A549 (cell line): ENCODE data around the gene INTS7. TPM values are rescaled to one million over a fixed set of nuclear protein-coding genes. Genes with fewer than 3 reads are reported as not detected.
A peak's percentile ranks its signal among the peaks of the same experiment; 100 is the strongest.

Experiments
- ATAC-seq, 2 experiments: fragments of 200-7000 bp in 1 of 2; fragments of >200 bp in 1 of 2; cut with Nextera tagmentation in 1 of 2; cut with Tn5 transposase in 1 of 2; 3 replicates each; pipeline versions ENCODE4 v1.8.0 to v1.9.1; 2018 to 2020; ENCODE audit warnings: mild to moderate bottlenecking in 1 of 2, moderate library complexity in 1 of 2
- CTCF ChIA-PET: fragments of 300-600 bp; sonication (Branson Sonifier 250); formaldehyde crosslinking; extraction: SDS; loops from one replicate; lab custom pipeline; 2021; ENCODE audit warnings: antibody characterized with exemption, inconsistent platforms; lab: Yijun Ruan, JAX
- POLR2A ChIA-PET: fragments of 350-600 bp; formaldehyde crosslinking; extraction: SDS; loops from one replicate; lab custom pipeline; 2021; ENCODE audit warnings: antibody characterized with exemption, inconsistent platforms; lab: Yijun Ruan, JAX
- DNase-seq, 2 experiments: peaks; one replicate each; pipeline versions ENCODE4 v3.0.0 to v3.0.0-alpha.2; 2011 to 2016; ENCODE audit warnings: low read depth in 1 of 2, low spot score in 1 of 2
- FAIRE-seq: peaks from 2 replicates; lab custom pipeline; 2011; peaks lifted over from hg19 to GRCh38; lab: Jason Lieb, UNC
- H3K27ac ChIP-seq, 2 experiments: fragments of >200 bp; sonication (Bioruptor Twin); formaldehyde crosslinking; 3 replicates each; pipeline ENCODE4 v1.5.1; 2016 to 2017
- H3K4me1 ChIP-seq: fragments of >200 bp; sonication (Bioruptor Twin); formaldehyde crosslinking; 3 replicates; pipeline ENCODE4 v1.6.1; 2016
- H3K4me2 ChIP-seq: fragments of >200 bp; sonication (Bioruptor Twin); formaldehyde crosslinking; 3 replicates; pipeline ENCODE4 v1.6.1; 2016
- H3K4me3 ChIP-seq: fragments of >200 bp; sonication (Bioruptor Twin); formaldehyde crosslinking; 3 replicates; pipeline ENCODE4 v1.5.1; 2016
- H3K9me3 ChIP-seq: fragments of >200 bp; sonication (Bioruptor Twin); formaldehyde crosslinking; 3 replicates; pipeline ENCODE4 v1.6.1; 2016
- BHLHE40 ChIP-seq: IDR thresholded peaks from 2 replicates; pipeline ENCODE4 v1.6.1; 2012; ENCODE audit warnings: low read depth, low read length, inconsistent platforms
- CHD2 ChIP-seq: fragments of 150-350 bp; IDR thresholded peaks from 2 replicates; pipeline ENCODE4 v1.6.1; 2014; ENCODE audit warnings: low read length; ENCODE audit not compliant: partially characterized antibody
- CHD4 ChIP-seq: fragments of 200-600 bp; sonication (generic); IDR thresholded peaks from 2 replicates; pipeline ENCODE4 v1.6.1; 2016; ENCODE audit warnings: antibody characterized with exemption, mild to moderate bottlenecking, borderline replicate concordance
- EHMT2 ChIP-seq: fragments of 200-600 bp; sonication (generic); IDR thresholded peaks from 2 replicates; pipeline ENCODE4 v1.6.1; 2016; ENCODE audit warnings: antibody characterized with exemption, low read depth, mild to moderate bottlenecking, moderate library complexity
- ESRRA ChIP-seq: fragments of 150-350 bp; IDR thresholded peaks from 2 replicates; pipeline ENCODE4 v1.6.1; 2014; ENCODE audit warnings: mild to moderate bottlenecking, low read length, borderline replicate concordance
- FOSB ChIP-seq: fragments of 250-450 bp; sonication (Bioruptor Pico); IDR thresholded peaks from 2 replicates; pipeline ENCODE4 v1.5.0; 2020; ENCODE audit warnings: mild to moderate bottlenecking, moderate library complexity
- GATA3 ChIP-seq: IDR thresholded peaks from 2 replicates; pipeline ENCODE4 v1.6.1; 2012; ENCODE audit warnings: borderline replicate concordance
- HEYL ChIP-seq: fragments of 250-450 bp; sonication (Bioruptor Pico); IDR thresholded peaks from 2 replicates; pipeline ENCODE4 v1.8.0; 2021; ENCODE audit warnings: mild to moderate bottlenecking, moderate library complexity
- HOXA7 ChIP-seq: fragments of 250-450 bp; sonication (Bioruptor Pico); IDR thresholded peaks from 2 replicates; pipeline ENCODE4 v1.5.0; 2020; ENCODE audit warnings: mild to moderate bottlenecking, moderate library complexity
- HOXB5 ChIP-seq: fragments of 250-450 bp; sonication (Bioruptor Pico); IDR thresholded peaks from 2 replicates; pipeline ENCODE4 v1.5.0; 2020; ENCODE audit warnings: mild to moderate bottlenecking, moderate library complexity
- JUN ChIP-seq, 2 experiments: fragments of >200 bp; sonication (Bioruptor Twin); formaldehyde crosslinking; IDR thresholded peaks; 2 replicates in 1 of 2; 3 replicates in 1 of 2; pipeline ENCODE4 v1.6.1; 2016 to 2017
- JUNB ChIP-seq: fragments of >200 bp; sonication (Bioruptor Twin); formaldehyde crosslinking; IDR thresholded peaks from 2 replicates; pipeline ENCODE4 v1.6.1; 2016
- KDM5A ChIP-seq: fragments of 200-600 bp; sonication (generic); IDR thresholded peaks from 2 replicates; pipeline ENCODE4 v1.6.1; 2016; ENCODE audit warnings: antibody characterized with exemption, mild to moderate bottlenecking
- MAZ ChIP-seq: fragments of 150-350 bp; IDR thresholded peaks from 2 replicates; pipeline ENCODE4 v1.6.1; 2014; ENCODE audit warnings: antibody characterized with exemption, low read depth, low read length, borderline replicate concordance
- POLR2AphosphoS2 ChIP-seq: conservative IDR thresholded peaks from 2 replicates; pipeline ENCODE4 v1.6.1; 2012; ENCODE audit warnings: low read length, improper control_type of control experiment, inconsistent platforms
- RCOR1 ChIP-seq: fragments of 150-350 bp; IDR thresholded peaks from 2 replicates; pipeline ENCODE4 v1.6.1; 2014; ENCODE audit warnings: antibody characterized with exemption, low read length, low read depth
- RFX5 ChIP-seq: fragments of 450-650 bp; IDR thresholded peaks from 2 replicates; pipeline ENCODE4 v1.7.1; 2014; ENCODE audit warnings: antibody characterized with exemption, mild to moderate bottlenecking, moderate library complexity
- SMC3 ChIP-seq: fragments of >200 bp; sonication (Bioruptor Twin); formaldehyde crosslinking; IDR thresholded peaks from 3 replicates; pipeline ENCODE4 v1.6.1; 2018; ENCODE audit warnings: inconsistent platforms
- ZFP36 ChIP-seq: fragments of 450-650 bp; IDR thresholded peaks from 2 replicates; pipeline ENCODE4 v1.6.1; 2014; ENCODE audit warnings: borderline replicate concordance; ENCODE audit not compliant: partially characterized antibody
- WGBS: methylation state at CpG from one replicate; pipeline ENCODE4 v1.1.6; 2017; ENCODE audit errors: missing lambda C conversion rate; 5-methylcytosine and 5-hydroxymethylcytosine counted together
- polyA plus RNA-seq, 4 experiments: library from polyadenylated mRNA; depleted of rRNA in 3 of 4; stranded (reverse); fragments of >200 nt; fragmentation: RNase III in 1 of 4; extraction: RNeasy Plus Mini Kit Qiagen cat#74134 plus additional on column Dnase treatment in 1 of 4; gene quantifications; 2 replicates in 3 of 4; 3 replicates in 1 of 4; pipeline ENCODE4 v1.2.3, GENCODE V29; 2011 to 2017
- TF ChIP-seq, protein P1 (sequence below): fragments of 450-650 bp; IDR thresholded peaks from 2 replicates; pipeline ENCODE4 v1.6.1; 2014; ENCODE audit warnings: antibody characterized with exemption
- TF ChIP-seq, protein P2 (sequence below): IDR thresholded peaks from 2 replicates; pipeline ENCODE4 v1.6.1; 2012
- TF ChIP-seq, protein P3 (sequence below): fragments of >200 bp; sonication (Bioruptor Twin); formaldehyde crosslinking; IDR thresholded peaks from 3 replicates; pipeline ENCODE4 v1.5.1; 2016
- TF ChIP-seq, protein P4 (sequence below): fragments of 150-350 bp; IDR thresholded peaks from 2 replicates; pipeline ENCODE4 v1.6.1; 2014; ENCODE audit warnings: low read depth, mild to moderate bottlenecking, low read length
- TF ChIP-seq, protein P5 (sequence below): fragments of >200 bp; sonication (Bioruptor Twin); formaldehyde crosslinking; IDR thresholded peaks from 2 replicates; pipeline ENCODE4 v1.6.1; 2016
- TF ChIP-seq, protein P6 (sequence below): fragments of 250-450 bp; sonication (Bioruptor Pico); IDR thresholded peaks from 2 replicates; pipeline ENCODE4 v1.5.0; 2021; ENCODE audit warnings: mild to moderate bottlenecking, moderate library complexity, borderline replicate concordance

Gene INTS7
- polyA plus RNA-seq, 2 of the 4 experiments (the other 2 are of a cell fraction), result 21.5 to 47.2 TPM

DNA sequence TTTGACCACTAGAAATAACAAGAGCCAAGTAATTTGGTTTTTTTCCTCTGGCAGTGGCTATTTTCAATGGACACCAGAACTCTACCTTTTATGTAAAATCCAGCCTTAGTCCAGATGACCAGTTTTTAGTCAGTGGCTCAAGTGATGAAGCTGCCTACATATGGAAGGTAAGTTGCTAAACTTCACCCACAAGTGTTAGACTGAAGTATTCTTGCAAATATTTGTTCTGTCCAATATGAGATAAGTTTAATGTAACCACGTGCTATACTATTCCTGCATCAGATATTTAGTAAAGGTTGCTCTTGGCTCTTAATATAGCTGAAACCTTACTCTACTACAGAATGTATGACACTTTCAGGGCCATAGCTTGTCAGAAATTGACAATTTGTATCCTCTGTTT lies 36.7 kb upstream of the INTS7 start:
- Histone ChIP-seq H3K9me3 (no peaks in the 10 kb centered on the region), H3K27ac (no peak overlapping the region), H3K4me2 (no peak overlapping the region), H3K4me1 (no peaks in the 10 kb centered on the region), H3K4me3 (no peak overlapping the region)
- CTCF ChIA-PET, result interaction anchor here (1.0 to 5.9 kb wide), 13 partner anchors 8 to 629 kb away, joined by 3 to 230 read pairs (median 24); partner anchors contain the start of genes DTL, INTS7 and PPP2R5A
- ATAC-seq (no peak), DNase-seq (no peak), FAIRE-seq (no peak)
- POLR2A ChIA-PET, result interaction anchor here (2.2 kb wide), 1 partner anchor 384 kb away, joined by 8 read pairs; no protein-coding TSS in a partner anchor
- TF ChIP-seq, protein P1, sequence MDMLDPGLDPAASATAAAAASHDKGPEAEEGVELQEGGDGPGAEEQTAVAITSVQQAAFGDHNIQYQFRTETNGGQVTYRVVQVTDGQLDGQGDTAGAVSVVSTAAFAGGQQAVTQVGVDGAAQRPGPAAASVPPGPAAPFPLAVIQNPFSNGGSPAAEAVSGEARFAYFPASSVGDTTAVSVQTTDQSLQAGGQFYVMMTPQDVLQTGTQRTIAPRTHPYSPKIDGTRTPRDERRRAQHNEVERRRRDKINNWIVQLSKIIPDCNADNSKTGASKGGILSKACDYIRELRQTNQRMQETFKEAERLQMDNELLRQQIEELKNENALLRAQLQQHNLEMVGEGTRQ, result no peak
- no peak for TF ChIP-seq POLR2AphosphoS2
- TF ChIP-seq, protein P2, sequence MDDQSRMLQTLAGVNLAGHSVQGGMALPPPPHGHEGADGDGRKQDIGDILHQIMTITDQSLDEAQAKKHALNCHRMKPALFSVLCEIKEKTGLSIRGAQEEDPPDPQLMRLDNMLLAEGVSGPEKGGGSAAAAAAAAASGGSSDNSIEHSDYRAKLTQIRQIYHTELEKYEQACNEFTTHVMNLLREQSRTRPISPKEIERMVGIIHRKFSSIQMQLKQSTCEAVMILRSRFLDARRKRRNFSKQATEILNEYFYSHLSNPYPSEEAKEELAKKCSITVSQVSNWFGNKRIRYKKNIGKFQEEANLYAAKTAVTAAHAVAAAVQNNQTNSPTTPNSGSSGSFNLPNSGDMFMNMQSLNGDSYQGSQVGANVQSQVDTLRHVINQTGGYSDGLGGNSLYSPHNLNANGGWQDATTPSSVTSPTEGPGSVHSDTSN, result no peak
- no peak for TF ChIP-seq MAZ
- no peak for TF ChIP-seq RFX5
- TF ChIP-seq JUN (IDR thresholded peaks at IDR 0.05), result no peak
- TF ChIP-seq, protein P3, sequence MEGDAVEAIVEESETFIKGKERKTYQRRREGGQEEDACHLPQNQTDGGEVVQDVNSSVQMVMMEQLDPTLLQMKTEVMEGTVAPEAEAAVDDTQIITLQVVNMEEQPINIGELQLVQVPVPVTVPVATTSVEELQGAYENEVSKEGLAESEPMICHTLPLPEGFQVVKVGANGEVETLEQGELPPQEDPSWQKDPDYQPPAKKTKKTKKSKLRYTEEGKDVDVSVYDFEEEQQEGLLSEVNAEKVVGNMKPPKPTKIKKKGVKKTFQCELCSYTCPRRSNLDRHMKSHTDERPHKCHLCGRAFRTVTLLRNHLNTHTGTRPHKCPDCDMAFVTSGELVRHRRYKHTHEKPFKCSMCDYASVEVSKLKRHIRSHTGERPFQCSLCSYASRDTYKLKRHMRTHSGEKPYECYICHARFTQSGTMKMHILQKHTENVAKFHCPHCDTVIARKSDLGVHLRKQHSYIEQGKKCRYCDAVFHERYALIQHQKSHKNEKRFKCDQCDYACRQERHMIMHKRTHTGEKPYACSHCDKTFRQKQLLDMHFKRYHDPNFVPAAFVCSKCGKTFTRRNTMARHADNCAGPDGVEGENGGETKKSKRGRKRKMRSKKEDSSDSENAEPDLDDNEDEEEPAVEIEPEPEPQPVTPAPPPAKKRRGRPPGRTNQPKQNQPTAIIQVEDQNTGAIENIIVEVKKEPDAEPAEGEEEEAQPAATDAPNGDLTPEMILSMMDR, result no peak
- TF ChIP-seq, protein P4, sequence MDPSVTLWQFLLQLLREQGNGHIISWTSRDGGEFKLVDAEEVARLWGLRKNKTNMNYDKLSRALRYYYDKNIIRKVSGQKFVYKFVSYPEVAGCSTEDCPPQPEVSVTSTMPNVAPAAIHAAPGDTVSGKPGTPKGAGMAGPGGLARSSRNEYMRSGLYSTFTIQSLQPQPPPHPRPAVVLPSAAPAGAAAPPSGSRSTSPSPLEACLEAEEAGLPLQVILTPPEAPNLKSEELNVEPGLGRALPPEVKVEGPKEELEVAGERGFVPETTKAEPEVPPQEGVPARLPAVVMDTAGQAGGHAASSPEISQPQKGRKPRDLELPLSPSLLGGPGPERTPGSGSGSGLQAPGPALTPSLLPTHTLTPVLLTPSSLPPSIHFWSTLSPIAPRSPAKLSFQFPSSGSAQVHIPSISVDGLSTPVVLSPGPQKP, result no peak
- no peak for TF ChIP-seq FOSB (CRISPR knock-in tag)
- no peak for TF ChIP-seq KDM5A
- TF ChIP-seq, protein P5, sequence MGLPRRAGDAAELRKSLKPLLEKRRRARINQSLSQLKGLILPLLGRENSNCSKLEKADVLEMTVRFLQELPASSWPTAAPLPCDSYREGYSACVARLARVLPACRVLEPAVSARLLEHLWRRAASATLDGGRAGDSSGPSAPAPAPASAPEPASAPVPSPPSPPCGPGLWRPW, result no peak
- TF ChIP-seq BHLHE40, result no peak
- WGBS, result 97% methylated on average over 1 of the region's 1 CpG

DNA sequence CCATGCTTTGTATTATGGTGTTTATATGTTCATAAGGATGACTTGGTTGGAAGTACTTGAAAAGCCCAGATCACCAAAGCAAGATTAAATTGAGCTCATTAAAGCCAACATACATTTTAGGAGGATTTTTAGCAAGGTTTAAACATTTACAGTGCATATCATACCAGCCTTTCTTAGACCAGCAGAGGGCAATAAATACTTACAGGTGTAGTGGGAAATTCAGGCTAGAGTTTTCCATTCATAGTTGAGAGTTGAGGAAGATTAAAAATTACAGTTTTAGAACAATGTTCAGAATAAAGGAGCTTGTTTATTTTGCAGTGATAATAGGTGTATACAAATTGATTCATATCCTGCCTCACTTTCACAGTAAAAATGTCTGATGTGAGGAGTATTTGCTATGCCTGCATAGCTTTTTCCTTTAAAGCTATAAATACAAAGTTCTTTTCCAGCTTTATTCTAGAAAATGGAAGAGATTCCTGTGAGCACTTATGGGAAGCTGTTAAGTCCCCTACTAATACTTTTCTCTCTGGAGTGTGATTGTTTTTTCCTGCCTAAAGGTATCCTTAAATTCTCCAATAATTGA lies 35.5 kb upstream of the INTS7 start:
- Histone ChIP-seq H3K4me2 (no peak overlapping the region), H3K27ac (no peak overlapping the region), H3K9me3 (no peaks in the 10 kb centered on the region), H3K4me3 (no peak overlapping the region), H3K4me1 (no peaks in the 10 kb centered on the region)
- ChIA-PET POLR2A (interaction anchor here (1.1 to 2.2 kb wide), 3 partner anchors 216 to 385 kb away, joined by 4 to 8 read pairs (median 4); no protein-coding TSS in a partner anchor), CTCF (interaction anchor here (0.6 to 5.9 kb wide), 89 partner anchors 9 to 631 kb away, joined by 3 to 230 read pairs (median 5); partner anchors contain the start of genes DTL, INTS7, NENF and PPP2R5A)
- peak; percentile 88 for FAIRE-seq
- peak; percentile 74 to 80; a peak in 4 of 6 replicates for ATAC-seq
- DNase-seq, result peak; percentile 14 to 43
- TF ChIP-seq, protein P3, result peak; percentile 80
- no peak for TF ChIP-seq ZFP36
- TF ChIP-seq GATA3, result no peak
- no peak for TF ChIP-seq JUN (IDR thresholded peaks at IDR 0.05)
- TF ChIP-seq, protein P6, sequence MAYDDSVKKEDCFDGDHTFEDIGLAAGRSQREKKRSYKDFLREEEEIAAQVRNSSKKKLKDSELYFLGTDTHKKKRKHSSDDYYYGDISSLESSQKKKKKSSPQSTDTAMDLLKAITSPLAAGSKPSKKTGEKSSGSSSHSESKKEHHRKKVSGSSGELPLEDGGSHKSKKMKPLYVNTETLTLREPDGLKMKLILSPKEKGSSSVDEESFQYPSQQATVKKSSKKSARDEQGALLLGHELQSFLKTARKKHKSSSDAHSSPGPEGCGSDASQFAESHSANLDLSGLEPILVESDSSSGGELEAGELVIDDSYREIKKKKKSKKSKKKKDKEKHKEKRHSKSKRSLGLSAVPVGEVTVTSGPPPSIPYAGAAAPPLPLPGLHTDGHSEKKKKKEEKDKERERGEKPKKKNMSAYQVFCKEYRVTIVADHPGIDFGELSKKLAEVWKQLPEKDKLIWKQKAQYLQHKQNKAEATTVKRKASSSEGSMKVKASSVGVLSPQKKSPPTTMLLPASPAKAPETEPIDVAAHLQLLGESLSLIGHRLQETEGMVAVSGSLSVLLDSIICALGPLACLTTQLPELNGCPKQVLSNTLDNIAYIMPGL (CRISPR knock-in tag), result no peak
- no peak for TF ChIP-seq HOXA7 (CRISPR knock-in tag)
- TF ChIP-seq ESRRA, result no peak
- TF ChIP-seq RFX5, result no peak
- TF ChIP-seq, protein P2, result no peak
- no peak for TF ChIP-seq CHD4
- TF ChIP-seq JUNB, result no peak
- no peak for TF ChIP-seq RCOR1
- no peak for TF ChIP-seq HOXB5 (CRISPR knock-in tag)
- TF ChIP-seq BHLHE40, result no peak
- no peak for TF ChIP-seq EHMT2
- peak; percentile 94 for TF ChIP-seq SMC3
- TF ChIP-seq HEYL (CRISPR knock-in tag), result no peak
- TF ChIP-seq CHD2, result no peak
